ENCODE measurements around the gene BCL7A. TPM values are rescaled to one million over a fixed set of nuclear protein-coding genes. Genes with fewer than 3 reads are reported as not detected.
"Not testable (repeated sequence)": the region's sequence is repeated elsewhere in the genome, so short reads cannot be mapped to it uniquely, and the experiment has no call there.

The BCL7A gene
- total RNA-seq, 1 donor from 2014 or later, result 8.1 TPM

DNA sequence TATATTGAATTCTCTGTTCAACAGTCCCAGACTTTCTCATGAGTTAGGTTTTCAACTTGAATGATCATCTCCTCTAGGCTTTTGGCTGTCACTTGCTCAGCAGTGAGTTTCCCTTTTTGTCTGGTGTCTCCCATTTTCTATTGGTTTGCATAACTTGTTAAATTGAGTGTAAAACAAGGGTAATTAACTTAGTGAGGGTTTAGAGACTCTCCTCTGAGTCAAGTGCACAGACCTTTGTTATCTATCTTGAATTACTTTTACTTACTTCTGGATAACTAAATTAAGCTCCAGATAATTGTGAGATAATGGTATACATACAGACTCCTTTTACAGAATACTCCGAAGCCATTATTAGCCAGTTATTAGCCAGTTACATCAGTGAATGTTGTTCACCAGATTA lies 78.9 kb downstream of the BCL7A start:
- H3K4me1 ChIP-seq, result peaks cover 68% of the 10 kb centered on the region
- H3K4me3 ChIP-seq, result no peak overlapping the region
- DNase-seq (ENCODE audit: extremely low spot score in 2 of 2), result no peak
- H3K9me3 ChIP-seq, result no peaks in the 10 kb centered on the region
- TF ChIP-seq POLR2A (IDR thresholded peaks at IDR 0.05) (no peak), POLR2AphosphoS5 (IDR thresholded peaks at IDR 0.05; ENCODE audit: insufficient read depth in 1 of 2, low read depth in 1 of 2) (no peak)
- TF ChIP-seq, protein P1, sequence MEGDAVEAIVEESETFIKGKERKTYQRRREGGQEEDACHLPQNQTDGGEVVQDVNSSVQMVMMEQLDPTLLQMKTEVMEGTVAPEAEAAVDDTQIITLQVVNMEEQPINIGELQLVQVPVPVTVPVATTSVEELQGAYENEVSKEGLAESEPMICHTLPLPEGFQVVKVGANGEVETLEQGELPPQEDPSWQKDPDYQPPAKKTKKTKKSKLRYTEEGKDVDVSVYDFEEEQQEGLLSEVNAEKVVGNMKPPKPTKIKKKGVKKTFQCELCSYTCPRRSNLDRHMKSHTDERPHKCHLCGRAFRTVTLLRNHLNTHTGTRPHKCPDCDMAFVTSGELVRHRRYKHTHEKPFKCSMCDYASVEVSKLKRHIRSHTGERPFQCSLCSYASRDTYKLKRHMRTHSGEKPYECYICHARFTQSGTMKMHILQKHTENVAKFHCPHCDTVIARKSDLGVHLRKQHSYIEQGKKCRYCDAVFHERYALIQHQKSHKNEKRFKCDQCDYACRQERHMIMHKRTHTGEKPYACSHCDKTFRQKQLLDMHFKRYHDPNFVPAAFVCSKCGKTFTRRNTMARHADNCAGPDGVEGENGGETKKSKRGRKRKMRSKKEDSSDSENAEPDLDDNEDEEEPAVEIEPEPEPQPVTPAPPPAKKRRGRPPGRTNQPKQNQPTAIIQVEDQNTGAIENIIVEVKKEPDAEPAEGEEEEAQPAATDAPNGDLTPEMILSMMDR (IDR thresholded peaks at IDR 0.05), result no peak
- H3K27ac ChIP-seq, result no peak overlapping the region
- no peaks in the 10 kb centered on the region for H3K27me3 ChIP-seq
- intact Hi-C loops (cut with DNase I), result no loop called here
- no peaks in the 10 kb centered on the region for H3K36me3 ChIP-seq

DNA sequence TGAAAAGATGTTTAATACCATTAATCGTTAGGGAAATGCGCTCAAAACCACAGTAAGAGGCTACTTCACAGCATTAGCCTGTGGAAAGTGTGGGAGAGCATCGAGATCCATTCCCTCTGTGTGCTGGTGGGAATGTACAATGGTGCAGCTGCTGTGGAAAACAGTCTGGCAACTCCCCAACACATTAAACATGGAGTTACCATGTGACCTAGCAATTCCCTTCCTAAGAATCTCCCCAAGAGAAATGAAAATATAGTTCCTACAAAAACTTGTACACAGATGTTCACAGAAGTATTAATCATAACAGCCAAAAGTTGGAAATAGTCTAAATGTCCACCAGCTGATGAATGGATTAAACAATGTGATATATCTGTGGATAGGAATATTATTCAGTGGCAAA lies 80.6 kb downstream of the BCL7A start:
- Histone ChIP-seq H3K27me3 (no peaks in the 10 kb centered on the region), H3K27ac (no peak overlapping the region), H3K4me3 (no peak overlapping the region), H3K4me1 (peaks cover 61% of the 10 kb centered on the region), H3K36me3 (no peaks in the 10 kb centered on the region), H3K9me3 (no peaks in the 10 kb centered on the region)
- DNase-seq (ENCODE audit: extremely low spot score in 2 of 2), result no peak
- TF ChIP-seq POLR2AphosphoS5 (IDR thresholded peaks at IDR 0.05; ENCODE audit: insufficient read depth in 1 of 2, low read depth in 1 of 2), result no peak
- TF ChIP-seq, protein P1 (IDR thresholded peaks at IDR 0.05), result no peak
- no peak for TF ChIP-seq POLR2A (IDR thresholded peaks at IDR 0.05)
- intact Hi-C loops (cut with DNase I), result no loop called here

DNA sequence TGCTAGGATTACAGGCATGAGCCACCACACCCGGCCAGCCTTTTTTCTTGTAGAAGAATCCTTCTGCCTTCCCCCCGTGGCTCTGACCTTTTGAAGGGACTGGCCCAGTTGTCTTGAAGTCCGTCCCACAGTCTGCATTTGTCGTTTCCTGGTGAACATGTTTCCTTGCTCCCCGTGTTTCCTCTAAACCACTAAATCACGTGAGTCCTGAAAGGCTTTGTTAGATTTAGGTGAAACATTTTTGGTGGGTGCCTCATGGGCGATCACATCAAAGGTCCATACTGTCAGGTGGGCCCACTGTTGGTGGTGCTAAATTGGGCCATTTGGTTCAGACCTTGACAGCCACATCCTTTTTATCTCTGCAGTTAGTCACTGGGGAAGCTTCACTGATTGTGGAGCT lies 83.2 kb downstream of the BCL7A start:
- H3K36me3 ChIP-seq, result no peaks in the 10 kb centered on the region
- no peak overlapping the region for H3K27ac ChIP-seq
- peaks cover 52% of the 10 kb centered on the region for H3K4me1 ChIP-seq
- no peaks in the 10 kb centered on the region for H3K9me3 ChIP-seq
- DNase-seq (ENCODE audit: extremely low spot score in 2 of 2), result no peak
- intact Hi-C loops (cut with DNase I), result no loop called here
- H3K4me3 ChIP-seq, result no peak overlapping the region
- H3K27me3 ChIP-seq, result no peaks in the 10 kb centered on the region
- TF ChIP-seq POLR2AphosphoS5 (IDR thresholded peaks at IDR 0.05; ENCODE audit: insufficient read depth in 1 of 2, low read depth in 1 of 2) (no peak), POLR2A (IDR thresholded peaks at IDR 0.05) (no peak)
- TF ChIP-seq, protein P1 (IDR thresholded peaks at IDR 0.05), result no peak

DNA sequence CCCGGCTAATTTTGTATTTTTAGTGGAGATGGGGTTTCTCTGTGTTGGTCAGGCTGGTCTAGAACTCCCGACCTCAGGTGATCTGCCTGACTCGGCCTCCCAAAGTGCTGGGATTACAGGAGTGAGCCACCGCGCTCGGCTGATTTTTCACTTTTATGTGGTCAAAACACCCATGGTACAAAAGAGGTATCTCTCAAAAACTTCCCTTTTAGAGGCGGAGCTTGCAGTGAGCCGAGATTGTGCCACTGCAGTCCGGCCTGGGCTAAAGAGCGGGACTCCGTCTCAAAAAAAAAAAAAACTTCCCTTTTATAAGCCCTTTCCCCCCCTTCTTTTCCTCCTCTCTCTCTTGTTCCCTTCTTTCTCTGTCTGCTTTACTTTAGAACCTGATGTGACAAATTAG lies 83.8 kb downstream of the BCL7A start:
- H3K27me3 ChIP-seq; DNase-seq (ENCODE audit: extremely low spot score in 2 of 2); H3K36me3 ChIP-seq; H3K4me3 ChIP-seq; H3K9me3 ChIP-seq; intact Hi-C loops (cut with DNase I); H3K27ac ChIP-seq: not testable (repeated sequence)
- peaks cover 49% of the 10 kb centered on the region for H3K4me1 ChIP-seq

DNA sequence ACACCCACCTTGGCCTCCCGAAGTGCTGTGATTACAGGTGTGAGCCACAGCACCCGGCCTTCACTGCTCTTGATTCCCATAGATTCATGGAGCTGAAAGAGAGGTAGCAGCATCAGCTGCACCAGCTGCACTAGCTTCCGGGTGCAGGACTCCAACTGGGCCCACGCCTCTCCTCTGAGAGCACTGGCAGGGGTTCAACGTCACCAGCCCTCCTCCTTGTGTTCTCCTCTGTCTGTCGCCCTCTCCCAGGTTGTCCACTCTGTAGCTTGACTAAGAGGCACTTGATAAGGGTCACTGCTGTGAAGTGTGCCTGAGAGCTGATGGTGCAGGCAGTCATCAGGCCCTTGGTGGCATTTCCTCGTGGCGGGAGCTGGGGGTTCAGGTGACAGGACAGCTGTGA lies 85.2 kb downstream of the BCL7A start:
- no peak for DNase-seq (ENCODE audit: extremely low spot score in 2 of 2)
- no peaks in the 10 kb centered on the region for H3K36me3 ChIP-seq
- no peak overlapping the region for H3K27ac ChIP-seq
- peaks cover 45% of the 10 kb centered on the region for H3K4me1 ChIP-seq
- H3K4me3 ChIP-seq, result no peak overlapping the region
- H3K9me3 ChIP-seq, result no peaks in the 10 kb centered on the region
- intact Hi-C loops (cut with DNase I), result no loop called here
- no peaks in the 10 kb centered on the region for H3K27me3 ChIP-seq
- TF ChIP-seq POLR2AphosphoS5 (IDR thresholded peaks at IDR 0.05; ENCODE audit: insufficient read depth in 1 of 2, low read depth in 1 of 2) (no peak), POLR2A (IDR thresholded peaks at IDR 0.05) (no peak)
- TF ChIP-seq, protein P1 (IDR thresholded peaks at IDR 0.05), result no peak

DNA sequence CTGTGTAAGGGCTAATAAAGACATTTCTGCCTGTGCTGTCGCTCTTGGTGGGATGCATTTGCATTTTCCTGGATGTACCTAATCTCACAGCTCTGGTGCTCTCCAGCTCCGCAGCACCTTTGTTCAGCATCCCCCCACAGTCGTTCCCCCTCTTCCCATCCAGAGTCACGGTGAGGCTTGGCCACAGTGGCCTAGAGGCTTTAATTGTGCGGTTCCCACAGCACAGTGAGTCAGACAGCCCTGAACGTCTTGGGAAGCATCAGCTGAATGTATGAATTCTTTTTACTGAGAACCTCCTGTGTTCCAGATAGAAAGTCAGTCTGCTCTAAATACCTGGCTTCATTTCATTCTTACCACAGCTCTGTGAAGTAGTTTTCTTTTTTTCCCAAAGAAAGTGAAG lies 85.6 kb downstream of the BCL7A start:
- intact Hi-C loops (cut with DNase I), result no loop called here
- H3K4me1 ChIP-seq, result peaks cover 44% of the 10 kb centered on the region
- H3K36me3 ChIP-seq, result no peaks in the 10 kb centered on the region
- no peaks in the 10 kb centered on the region for H3K27me3 ChIP-seq
- no peaks in the 10 kb centered on the region for H3K9me3 ChIP-seq
- H3K4me3 ChIP-seq, result no peak overlapping the region
- DNase-seq (ENCODE audit: extremely low spot score in 2 of 2), result no peak
- no peak overlapping the region for H3K27ac ChIP-seq
- TF ChIP-seq POLR2A (IDR thresholded peaks at IDR 0.05) (no peak), POLR2AphosphoS5 (IDR thresholded peaks at IDR 0.05; ENCODE audit: insufficient read depth in 1 of 2, low read depth in 1 of 2) (no peak)
- TF ChIP-seq, protein P1 (IDR thresholded peaks at IDR 0.05), result no peak
